G401.6 (cell line): Measurements from ENCODE around the gene GPC3.

Experiments
- FAIRE-seq: peaks from 2 replicates; lab custom pipeline; 2012; peaks lifted over from hg19 to GRCh38; lab: Jason Lieb, UNC

Gene GPC3

DNA sequence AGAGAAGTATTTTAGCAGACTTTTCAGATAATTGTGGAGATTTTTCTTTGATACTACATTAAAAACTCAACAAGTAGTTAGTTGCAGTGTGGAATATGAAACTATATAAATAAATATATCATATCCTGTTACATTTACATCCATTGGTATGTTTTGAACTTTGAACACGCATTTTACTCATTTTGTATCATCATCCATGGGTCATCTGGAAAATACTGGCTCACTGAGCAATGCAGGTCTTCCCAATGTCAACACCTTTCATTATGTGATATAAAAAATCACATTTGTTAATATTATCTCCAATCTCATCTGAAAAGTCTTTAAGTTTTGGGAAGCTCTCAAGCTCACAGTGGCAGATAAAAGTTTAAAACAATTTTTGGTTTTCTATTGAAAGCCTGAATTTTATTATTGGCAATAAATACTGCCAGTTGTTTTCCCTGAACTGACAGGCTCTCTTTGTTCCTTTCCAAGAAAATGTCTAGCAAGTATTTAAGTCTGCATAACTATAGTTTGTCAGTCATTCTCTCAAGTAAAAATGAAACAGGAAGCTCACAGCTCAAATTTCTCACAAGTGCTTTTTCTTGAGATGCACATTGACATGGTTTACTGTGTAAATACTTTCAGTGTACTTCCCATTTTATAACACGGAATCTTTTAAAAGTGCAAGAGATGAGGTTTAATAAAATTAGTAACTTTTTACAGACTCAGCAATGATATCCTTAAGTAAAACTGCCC lies 386.6 kb downstream of the GPC3 start:
- FAIRE-seq: no peak

DNA sequence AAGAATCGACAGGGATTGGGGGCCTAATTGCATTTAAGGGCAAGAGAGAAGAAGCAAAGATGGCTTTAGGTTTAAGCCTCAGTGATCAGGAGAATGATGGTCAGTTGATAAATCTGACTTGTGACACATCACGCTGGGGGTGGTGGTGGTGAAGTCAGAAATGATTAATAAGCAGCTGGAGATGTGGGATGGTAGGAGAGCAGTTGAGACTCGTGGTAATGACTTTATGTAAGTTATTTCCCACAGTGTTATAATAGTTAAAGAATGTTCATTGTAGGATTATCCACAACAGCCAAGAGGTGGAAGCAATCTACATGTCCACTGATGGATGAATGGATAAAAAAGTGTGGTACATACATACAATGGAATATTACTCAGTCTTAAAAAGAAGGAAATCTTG lies 391.2 kb downstream of the GPC3 start:
- FAIRE-seq: no peak

DNA sequence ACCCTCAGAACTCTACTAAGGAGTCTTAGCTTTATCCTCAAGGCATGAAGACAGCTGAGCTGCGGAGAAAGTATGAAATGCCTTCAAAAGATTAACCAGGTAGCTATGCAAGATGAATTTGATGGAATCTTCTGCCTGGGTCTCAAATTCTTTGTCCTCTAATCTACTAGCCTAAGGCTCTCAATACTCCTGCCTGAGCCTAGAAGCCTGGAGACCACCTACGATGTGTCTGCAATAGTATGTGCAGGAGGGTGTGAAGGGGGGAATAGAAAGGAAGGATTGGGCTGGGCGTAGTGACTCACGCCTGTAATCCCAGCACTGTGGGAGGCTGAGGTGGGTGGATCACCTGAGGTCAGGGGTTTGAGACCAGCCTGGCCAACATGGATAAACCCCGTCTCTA lies 391.9 kb downstream of the GPC3 start:
- FAIRE-seq: no peak

DNA sequence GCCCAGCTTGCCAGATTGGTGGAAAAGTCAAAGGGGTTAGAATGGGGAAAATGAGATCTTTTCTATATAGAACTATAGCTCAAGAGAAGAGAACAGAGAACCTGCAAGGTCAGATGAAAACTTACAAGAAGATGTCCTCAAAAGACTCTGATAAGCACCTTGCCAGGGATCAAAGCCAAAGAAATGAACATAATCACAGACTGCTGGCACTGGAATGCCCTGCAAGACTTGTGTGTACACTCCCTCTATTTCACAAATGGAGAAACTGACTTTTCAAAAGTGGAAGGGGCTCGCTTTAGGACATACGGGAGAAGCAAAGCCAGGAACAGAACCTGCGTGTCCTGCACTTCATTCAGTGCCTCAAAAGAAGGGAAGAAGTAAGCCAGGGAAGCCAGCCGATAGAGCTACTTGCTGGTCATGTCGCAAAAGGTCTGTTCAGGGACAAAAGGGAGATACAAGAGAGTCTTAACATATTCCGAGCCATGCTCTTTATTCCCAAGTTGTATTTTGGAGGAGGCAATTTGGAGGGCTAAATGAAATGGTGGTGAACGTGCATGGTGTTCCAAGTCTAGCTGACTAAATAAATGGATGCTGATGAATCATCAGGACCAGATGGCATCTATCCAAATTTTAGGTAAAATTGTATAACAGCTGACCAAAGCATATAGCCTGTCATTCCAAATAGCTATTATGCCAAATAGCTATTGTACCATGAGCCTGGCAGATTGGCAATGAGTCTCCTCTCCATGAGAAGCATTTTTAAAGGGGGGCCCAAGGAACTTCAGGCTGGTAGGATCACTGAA lies 394.5 kb downstream of the GPC3 start:
- no peak for FAIRE-seq

DNA sequence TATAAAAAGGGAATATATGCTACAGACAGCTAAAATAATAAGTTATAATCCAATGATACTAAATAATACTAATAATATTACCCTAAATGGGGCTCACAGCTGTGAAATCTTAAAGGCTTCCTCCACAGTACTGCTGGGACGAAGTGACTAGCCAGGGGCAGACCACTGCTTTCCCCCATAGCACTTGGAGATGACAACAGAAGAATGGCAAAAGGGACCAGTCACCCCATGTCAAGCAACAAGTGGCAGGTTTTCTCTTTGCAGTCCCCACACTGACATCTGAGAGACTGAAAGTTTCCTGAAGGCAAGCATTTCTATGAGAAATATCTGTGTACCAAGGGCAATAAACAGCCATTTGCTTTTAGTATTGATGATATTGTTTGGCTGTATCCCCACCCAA lies 396.6 kb downstream of the GPC3 start:
- FAIRE-seq: no peak

DNA sequence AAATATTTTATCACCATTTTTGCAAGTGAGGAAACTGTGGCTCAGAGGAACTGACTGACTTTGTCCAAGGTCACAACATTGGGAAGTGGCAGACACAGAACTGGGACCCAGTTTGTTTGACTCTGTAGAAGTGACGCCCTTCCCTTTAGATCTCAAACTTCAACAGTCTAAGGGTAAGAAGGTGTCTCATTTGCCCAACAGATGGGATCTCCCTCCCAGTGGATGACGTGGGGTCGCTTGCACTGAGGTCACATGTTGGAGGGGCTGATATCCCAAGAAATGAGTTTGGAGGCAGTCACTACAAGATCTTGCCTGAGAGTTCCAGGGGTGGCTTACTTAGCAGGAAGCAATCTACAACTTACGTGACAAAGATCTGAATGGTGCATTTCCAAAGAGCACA lies 397.6 kb downstream of the GPC3 start:
- FAIRE-seq: no peak

DNA sequence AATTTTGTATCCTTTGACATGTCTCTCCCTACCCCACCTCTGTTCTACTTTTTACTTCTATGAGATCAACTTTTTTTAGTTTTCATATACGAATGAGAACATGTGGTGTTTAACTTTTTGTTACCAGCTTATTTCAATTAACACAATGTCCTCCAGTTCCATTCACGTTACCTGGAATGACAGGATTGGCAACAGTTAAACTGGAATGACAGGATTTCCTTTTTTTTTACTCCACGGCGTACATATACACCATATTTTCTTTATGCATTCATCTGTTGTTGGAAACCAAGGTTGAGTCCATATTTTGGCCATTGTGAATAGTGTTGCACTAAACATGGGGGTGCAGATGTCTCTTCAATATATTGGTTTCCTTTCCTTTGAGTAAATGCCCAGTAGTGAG lies 398.3 kb downstream of the GPC3 start:
- FAIRE-seq: no peak

DNA sequence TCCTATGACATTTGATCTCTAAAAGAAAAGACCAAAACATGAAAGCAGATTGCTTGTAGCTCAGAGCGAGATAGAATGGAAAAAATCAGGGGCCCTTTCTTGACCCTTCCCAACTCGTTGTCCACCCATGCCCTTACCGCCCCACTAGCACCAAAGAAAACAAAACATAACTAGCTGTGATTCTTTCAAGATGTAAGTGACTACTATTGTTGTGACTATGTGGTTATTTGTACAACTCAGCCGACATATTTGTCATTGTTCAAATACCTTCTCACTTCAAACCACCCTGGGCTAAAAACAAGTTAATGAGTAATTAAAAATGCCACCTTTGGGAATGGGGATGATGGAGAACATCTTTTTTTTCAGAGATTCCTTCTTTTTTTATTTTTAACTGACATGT lies 399.0 kb downstream of the GPC3 start:
- no peak for FAIRE-seq

DNA sequence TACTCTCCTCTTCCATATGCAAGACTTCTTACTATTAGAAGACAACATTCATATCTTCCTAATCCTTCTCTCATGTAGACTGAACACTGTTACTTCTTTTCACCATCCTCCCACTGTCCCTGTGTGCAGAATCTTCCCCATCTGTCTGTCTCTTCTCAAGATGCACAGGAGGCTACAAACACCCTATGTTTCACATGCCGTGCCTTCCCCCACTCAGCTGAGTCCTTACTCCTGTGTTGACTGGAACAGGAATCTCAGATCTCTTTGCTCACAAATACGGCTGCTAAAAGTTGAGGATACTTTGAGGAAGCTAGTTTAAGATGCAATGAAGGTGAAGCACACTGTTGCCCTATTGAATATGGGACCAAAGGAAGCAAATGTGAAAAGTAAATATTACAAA lies 401.6 kb downstream of the GPC3 start:
- no peak for FAIRE-seq

DNA sequence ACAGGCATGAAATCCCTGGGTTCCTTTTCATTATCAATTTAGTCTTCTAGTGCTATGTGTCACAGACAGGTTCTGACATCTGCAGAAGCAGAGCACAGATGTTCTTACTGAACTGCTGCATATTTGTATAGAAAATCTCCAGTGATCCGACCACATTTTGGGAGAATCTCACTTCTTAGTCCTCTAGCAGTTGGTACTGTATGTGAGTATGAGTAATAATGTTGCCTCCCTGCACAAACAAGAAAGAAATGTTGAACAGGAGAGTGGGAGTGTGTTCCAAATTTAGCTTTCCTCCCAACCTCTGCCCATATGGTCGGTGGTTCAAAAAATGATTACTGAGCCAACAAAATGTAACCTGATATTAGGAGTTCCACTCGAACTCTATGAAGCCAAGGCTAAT lies 404.8 kb downstream of the GPC3 start:
- FAIRE-seq: no peak

DNA sequence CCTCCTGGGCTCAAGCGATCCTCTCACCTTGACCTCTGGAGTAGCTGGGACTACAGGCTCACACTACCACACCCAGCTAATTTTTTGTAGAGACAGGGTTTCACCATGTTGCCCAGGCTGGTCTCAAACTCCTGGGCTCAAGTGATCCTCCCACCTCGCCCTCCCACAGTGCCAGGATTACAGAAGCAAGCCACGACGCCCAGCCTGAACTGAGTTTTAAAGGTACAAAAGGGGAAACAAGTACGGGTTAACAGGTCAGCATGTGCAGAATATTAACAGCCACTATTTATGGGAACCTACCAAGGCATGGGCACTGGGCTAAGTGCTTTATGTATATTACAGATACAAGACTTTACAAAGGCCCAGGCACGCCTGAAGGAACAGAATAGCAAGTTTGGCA lies 405.8 kb downstream of the GPC3 start:
- FAIRE-seq: no peak

DNA sequence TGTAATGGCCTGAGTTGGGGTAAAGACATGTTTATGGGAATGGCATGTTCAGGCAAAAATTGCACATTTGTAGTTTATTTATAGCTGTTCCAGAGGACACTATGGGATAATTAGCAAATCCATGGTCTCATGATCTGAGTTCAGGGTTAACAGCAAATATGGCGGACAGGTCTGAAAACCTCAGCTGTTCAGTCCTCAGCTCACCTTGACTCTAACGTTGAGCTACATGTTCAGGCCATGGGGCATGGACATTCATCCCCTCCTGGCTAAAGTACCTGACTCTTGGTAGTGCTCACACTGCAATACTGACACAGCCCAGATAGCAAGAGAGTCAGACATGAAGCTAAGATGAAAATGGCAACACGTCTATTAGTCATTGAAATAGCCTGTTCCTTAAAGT lies 408.5 kb downstream of the GPC3 start:
- FAIRE-seq: no peak

DNA sequence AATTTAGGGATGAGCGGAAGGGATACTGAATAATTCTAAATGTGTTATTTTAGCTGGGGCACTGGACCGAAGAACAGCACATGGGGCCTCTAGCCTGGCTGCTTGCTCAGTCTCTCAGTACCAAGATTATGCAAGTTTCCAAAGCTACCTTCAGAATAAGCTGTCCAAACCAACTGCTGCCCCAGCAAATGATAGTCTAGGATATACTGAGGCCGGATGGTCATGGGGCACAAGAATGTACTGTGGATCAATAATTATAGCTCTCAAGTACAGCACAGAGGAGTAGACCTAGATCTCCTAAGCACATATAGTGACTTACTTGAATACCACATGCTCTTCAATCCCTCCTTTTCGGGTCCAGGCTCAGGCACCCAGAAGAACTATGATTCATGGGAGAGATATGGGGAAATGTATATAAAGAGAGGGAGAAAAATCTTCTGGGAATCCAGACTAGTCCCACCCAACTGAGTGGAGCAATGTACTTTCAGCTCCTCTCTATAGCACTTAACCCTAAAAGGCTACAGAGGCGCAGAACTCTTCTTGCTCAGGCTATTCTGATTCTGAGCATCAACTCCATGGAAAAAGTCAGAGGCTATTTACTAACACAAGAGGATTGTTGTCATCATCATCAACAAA lies 409.8 kb downstream of the GPC3 start:
- FAIRE-seq: no peak

DNA sequence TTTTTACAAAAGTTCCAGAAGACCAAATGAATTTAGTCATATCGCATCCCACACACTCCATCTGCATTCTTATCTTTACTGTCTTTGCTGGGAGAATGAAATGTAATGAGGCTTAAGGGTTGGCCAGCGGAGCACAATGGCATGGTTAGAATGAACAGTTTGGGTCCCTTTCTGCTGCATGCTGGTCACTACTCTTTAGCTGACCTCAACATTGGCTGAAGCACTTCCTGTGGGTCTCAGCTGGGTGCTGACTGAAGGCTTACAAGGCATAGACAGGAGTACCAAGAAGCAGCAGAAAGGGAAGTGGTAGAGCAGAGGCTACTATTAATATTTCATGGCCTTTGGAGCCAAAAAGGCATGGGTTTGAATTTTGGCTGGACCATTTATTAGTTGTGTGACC lies 410.7 kb downstream of the GPC3 start:
- no peak for FAIRE-seq

DNA sequence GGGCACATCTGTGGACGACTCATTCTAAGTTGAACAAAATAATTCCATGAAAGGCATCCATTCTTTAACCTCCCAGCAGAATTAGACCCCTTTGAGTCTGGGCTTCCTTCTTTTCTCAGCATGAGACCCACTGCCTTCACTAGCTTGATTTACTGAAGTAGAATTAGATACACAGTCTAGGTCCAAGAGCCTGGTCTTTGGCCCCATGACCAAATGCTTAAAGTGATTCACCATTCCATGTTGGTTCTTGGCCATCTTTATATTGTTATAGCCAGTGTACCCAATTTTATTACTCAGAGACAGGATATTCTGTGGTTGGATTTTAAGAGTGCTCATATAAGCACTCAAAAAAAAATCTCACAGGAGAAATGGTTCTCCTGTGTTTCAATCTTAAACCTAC lies 414.8 kb downstream of the GPC3 start:
- FAIRE-seq: no peak

DNA sequence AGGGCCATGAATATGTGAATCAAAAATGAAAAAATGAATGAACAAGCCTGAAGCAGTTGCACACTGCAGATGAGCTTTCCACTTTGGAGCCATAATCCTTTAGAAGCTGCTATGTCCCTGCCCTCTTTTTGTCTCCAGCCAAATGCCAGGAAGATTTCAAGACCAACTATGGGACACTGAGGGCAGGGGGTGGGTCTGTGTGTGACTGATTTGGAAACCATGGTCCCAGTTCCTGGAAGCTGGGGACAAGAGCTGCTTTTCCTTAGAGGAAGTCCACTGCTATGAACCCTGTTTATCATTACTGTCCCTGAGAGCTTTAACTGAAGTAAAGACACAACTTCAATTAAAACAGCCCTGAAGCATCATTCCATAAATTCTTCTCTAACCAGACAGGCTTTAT lies 416.2 kb downstream of the GPC3 start:
- FAIRE-seq: no peak

DNA sequence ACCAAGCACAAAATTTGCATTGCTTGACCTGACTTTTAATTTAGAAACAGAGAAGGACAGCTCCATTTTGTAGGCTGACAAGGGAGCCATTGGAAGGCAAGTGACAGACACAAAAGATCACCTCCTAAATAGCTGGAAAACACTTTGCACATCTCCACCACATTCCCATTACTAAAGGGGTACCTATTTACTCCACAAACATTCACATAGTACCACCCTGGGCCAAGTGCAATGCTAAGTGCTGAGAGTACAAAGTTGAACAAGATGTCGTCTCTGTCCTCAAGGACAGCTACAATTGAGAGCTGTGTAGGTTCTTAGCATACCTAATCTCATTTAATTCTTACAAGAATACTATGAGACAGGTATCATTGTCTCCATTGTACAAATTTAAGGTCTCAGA lies 417.3 kb downstream of the GPC3 start:
- no peak for FAIRE-seq

DNA sequence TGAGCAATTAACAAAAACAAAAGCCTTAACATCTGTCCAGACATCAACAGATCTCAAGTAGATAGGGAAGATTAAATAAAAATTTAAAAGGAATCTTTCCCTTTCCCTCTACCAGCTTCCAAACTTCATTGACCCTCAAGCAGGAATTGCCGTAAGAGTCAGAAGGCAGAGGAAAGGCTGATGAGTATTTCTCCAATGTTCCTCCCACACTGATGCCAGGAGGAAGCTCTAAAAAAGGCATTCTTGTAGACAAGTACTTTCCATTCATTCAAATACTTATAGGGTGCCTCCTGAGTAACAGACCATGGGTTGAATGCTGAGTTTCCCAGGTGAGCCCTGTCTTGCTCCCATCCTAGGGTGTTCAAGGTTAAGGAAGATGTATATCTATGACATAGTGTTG lies 418.5 kb downstream of the GPC3 start:
- FAIRE-seq: no peak

DNA sequence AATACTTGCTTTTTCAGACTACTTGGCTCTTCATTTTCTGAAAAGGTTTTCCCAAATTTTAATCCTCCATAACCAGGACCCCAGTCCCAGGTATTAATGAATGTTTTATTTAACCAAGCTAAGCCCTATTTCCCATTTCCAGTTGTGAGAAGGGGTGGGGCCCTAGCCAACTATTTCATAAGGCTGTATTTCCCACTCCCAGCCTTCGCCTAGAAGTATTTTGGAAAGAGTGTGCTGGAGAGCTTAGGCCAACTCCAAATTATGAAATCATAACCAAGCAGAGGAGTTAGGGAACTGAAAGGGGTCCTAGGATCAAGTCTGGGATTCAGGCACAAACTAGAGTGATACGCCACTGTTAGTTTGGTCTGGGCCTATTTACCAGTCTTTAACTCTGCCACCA lies 421.7 kb downstream of the GPC3 start:
- no peak for FAIRE-seq

DNA sequence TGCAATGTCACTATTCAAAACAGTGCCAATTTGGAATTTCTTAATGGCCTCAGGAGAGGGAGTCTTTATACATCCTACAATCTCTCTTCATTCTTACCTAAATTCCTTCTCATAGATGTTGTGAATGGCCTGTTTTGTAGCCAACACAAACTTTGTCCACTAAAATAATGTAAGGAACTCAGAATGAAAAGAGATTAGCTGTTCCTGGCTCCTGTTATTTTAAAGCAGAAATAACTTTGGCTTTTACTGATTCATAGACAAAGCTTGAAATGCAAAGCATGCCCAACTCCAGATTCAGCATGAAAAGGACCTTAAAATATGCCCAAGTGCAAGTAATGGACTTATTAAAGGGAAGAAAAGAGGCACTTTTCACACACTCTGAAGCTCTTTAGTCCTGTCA lies 424.1 kb downstream of the GPC3 start:
- no peak for FAIRE-seq

DNA sequence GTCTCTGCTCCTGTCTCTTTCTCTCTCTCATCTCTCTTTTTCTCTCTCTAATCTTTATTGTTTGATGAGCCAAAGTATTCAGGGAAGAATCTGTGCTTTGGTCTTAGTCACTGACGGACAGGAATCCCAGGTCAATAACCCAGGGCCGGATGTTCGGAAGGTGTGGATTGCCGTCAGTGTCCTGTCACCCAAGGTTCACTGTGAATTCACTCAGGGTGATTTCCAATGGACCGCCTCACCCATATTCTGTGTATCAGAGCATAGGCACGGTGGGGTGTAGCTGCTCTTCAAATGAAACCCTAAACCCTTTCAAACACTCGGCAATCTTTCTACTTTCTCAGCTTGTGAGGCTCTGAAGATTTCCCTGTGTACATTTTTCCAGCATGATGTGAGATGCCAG lies 425.5 kb downstream of the GPC3 start:
- no peak for FAIRE-seq

DNA sequence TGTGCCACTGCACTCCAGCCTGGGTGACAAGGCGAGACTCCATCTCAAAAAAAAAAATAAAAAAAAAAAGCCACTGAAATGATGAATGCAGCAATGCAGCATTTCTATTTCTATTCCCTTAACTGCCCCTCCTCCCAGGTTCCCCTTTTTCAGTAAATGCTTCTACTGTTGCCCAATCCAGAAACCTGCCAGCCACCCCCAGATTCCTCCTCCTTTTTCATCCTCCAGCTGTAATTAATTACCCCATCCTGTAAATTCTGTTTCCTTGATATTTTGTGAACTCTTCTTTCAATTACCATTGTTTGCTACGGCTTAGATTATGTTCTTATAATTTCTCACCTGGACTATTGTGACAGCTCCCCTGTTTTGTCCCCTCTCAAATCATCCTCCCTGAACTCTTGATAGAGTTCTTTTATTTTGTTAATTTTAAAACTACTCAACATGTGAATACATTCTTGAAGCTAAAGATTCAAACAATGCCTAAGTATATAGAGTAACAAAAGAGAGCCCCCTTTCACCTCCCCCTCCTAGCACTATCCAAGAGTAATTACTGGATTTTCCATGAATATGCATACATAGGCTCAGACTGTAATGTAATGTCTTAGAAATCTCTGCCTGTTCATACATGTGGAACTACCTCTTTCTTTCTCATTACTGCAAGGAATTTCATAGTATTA lies 429.5 kb downstream of the GPC3 start:
- no peak for FAIRE-seq
